ENCODE data around the gene ARFGAP3. TPM values are rescaled to one million over a fixed set of nuclear protein-coding genes. Genes with fewer than 3 reads are reported as not detected.

ARFGAP3 gene
- 59.6 TPM for total RNA-seq
- polyA plus RNA-seq: 33.1 TPM

GRCh38 chr22:42856865-42857704 lies at the start of gene ARFGAP3:
Gene ARFGAP3 (minus strand): TSS chr22:42857273. CDS start chr22:42857182, 91 bp downstream.
- Histone ChIP-seq H3K27ac (ENCODE audit: low read depth) (peak within 1 kb of the TSS; percentile 88), H3K4me3 (ENCODE audit: low read depth, low read length) (peak within 1 kb of the TSS; percentile 83), H3K4me1 (ENCODE audit: insufficient read depth) (no peaks in the 10 kb centered on the region), H3K36me3 (ENCODE audit: insufficient read depth) (peaks cover 2% of the 10 kb centered on the region)
- WGBS: 5% methylated on average over 111 of the region's 111 CpGs
- peak; percentile 71 for DNase-seq (ENCODE audit: extremely low spot score)

- no peak for DNase-seq (ENCODE audit: extremely low spot score)
- Histone ChIP-seq H3K4me3 (ENCODE audit: low read depth, low read length) (no peak overlapping the region), H3K4me1 (ENCODE audit: insufficient read depth) (no peaks in the 10 kb centered on the region), H3K27ac (ENCODE audit: low read depth) (no peak overlapping the region), H3K36me3 (ENCODE audit: insufficient read depth) (no peaks in the 10 kb centered on the region)
- WGBS: 69% methylated on average over 5 of the region's 5 CpGs
Measured at GRCh38 chr22:42905702-42906183, 48.7 kb upstream of the ARFGAP3 start.

- H3K4me1 ChIP-seq (ENCODE audit: insufficient read depth): no peaks in the 10 kb centered on the region
- no peak overlapping the region for H3K4me3 ChIP-seq (ENCODE audit: low read depth, low read length)
- DNase-seq (ENCODE audit: extremely low spot score): no peak
- 89% methylated on average over 13 of the region's 13 CpGs for WGBS
- no peak overlapping the region for H3K27ac ChIP-seq (ENCODE audit: low read depth)
- no peaks in the 10 kb centered on the region for H3K36me3 ChIP-seq (ENCODE audit: insufficient read depth)
Measured at GRCh38 chr22:42905217-42905616, 48.1 kb upstream of the ARFGAP3 start.

- Histone ChIP-seq H3K27ac (ENCODE audit: low read depth) (no peak overlapping the region), H3K4me3 (ENCODE audit: low read depth, low read length) (no peak overlapping the region), H3K36me3 (ENCODE audit: insufficient read depth) (no peaks in the 10 kb centered on the region), H3K4me1 (ENCODE audit: insufficient read depth) (no peaks in the 10 kb centered on the region)
- DNase-seq (ENCODE audit: extremely low spot score): no peak
- WGBS: 89% methylated on average over 12 of the region's 12 CpGs
Measured at GRCh38 chr22:42904050-42904449, 47.0 kb upstream of the ARFGAP3 start.

GRCh38 chr22:42902875-42903510 lies 45.9 kb upstream of the ARFGAP3 start:
- peak overlapping the region; percentile 11 for H3K27ac ChIP-seq (ENCODE audit: low read depth)
- no peaks in the 10 kb centered on the region for H3K36me3 ChIP-seq (ENCODE audit: insufficient read depth)
- H3K4me3 ChIP-seq (ENCODE audit: low read depth, low read length): no peak overlapping the region
- H3K4me1 ChIP-seq (ENCODE audit: insufficient read depth): no peaks in the 10 kb centered on the region
- DNase-seq (ENCODE audit: extremely low spot score): peak; percentile 39
- 41% methylated on average over 15 of the region's 15 CpGs for WGBS

GRCh38 chr22:42901790-42902508 lies 44.9 kb upstream of the ARFGAP3 start:
- Histone ChIP-seq H3K27ac (ENCODE audit: low read depth) (no peak overlapping the region), H3K4me1 (ENCODE audit: insufficient read depth) (no peaks in the 10 kb centered on the region), H3K4me3 (ENCODE audit: low read depth, low read length) (no peak overlapping the region), H3K36me3 (ENCODE audit: insufficient read depth) (no peaks in the 10 kb centered on the region)
- 86% methylated on average over 14 of the region's 14 CpGs for WGBS
- no peak for DNase-seq (ENCODE audit: extremely low spot score)

GRCh38 chr22:42897960-42898359 lies 40.9 kb upstream of the ARFGAP3 start:
- 94% methylated on average over 7 of the region's 7 CpGs for WGBS
- Histone ChIP-seq H3K36me3 (ENCODE audit: insufficient read depth) (no peaks in the 10 kb centered on the region), H3K27ac (ENCODE audit: low read depth) (no peak overlapping the region), H3K4me1 (ENCODE audit: insufficient read depth) (no peaks in the 10 kb centered on the region), H3K4me3 (ENCODE audit: low read depth, low read length) (no peak overlapping the region)
- no peak for DNase-seq (ENCODE audit: extremely low spot score)

GRCh38 chr22:42895541-42895981 lies 38.5 kb upstream of the ARFGAP3 start:
- DNase-seq (ENCODE audit: extremely low spot score): no peak
- Histone ChIP-seq H3K27ac (ENCODE audit: low read depth) (no peak overlapping the region), H3K36me3 (ENCODE audit: insufficient read depth) (no peaks in the 10 kb centered on the region), H3K4me3 (ENCODE audit: low read depth, low read length) (no peak overlapping the region), H3K4me1 (ENCODE audit: insufficient read depth) (no peaks in the 10 kb centered on the region)
- 75% methylated on average over 9 of the region's 9 CpGs for WGBS

GRCh38 chr22:42895087-42895486 lies 38.0 kb upstream of the ARFGAP3 start:
- no peak for DNase-seq (ENCODE audit: extremely low spot score)
- H3K4me3 ChIP-seq (ENCODE audit: low read depth, low read length): no peak overlapping the region
- no peak overlapping the region for H3K27ac ChIP-seq (ENCODE audit: low read depth)
- peaks cover 1% of the 10 kb centered on the region for H3K36me3 ChIP-seq (ENCODE audit: insufficient read depth)
- 51% methylated on average over 7 of the region's 7 CpGs for WGBS
- no peaks in the 10 kb centered on the region for H3K4me1 ChIP-seq (ENCODE audit: insufficient read depth)

GRCh38 chr22:42893371-42894150 lies 36.5 kb upstream of the ARFGAP3 start:
- Histone ChIP-seq H3K36me3 (ENCODE audit: insufficient read depth) (peaks cover 2% of the 10 kb centered on the region), H3K4me3 (ENCODE audit: low read depth, low read length) (no peak overlapping the region), H3K27ac (ENCODE audit: low read depth) (no peak overlapping the region), H3K4me1 (ENCODE audit: insufficient read depth) (no peaks in the 10 kb centered on the region)
- no peak for DNase-seq (ENCODE audit: extremely low spot score)
- 91% methylated on average over 25 of the region's 25 CpGs for WGBS

GRCh38 chr22:42892571-42893316 lies 35.7 kb upstream of the ARFGAP3 start:
- no peak for DNase-seq (ENCODE audit: extremely low spot score)
- H3K4me1 ChIP-seq (ENCODE audit: insufficient read depth): no peaks in the 10 kb centered on the region
- H3K36me3 ChIP-seq (ENCODE audit: insufficient read depth): peaks cover 2% of the 10 kb centered on the region
- H3K4me3 ChIP-seq (ENCODE audit: low read depth, low read length): no peak overlapping the region
- no peak overlapping the region for H3K27ac ChIP-seq (ENCODE audit: low read depth)
- WGBS: 76% methylated on average over 10 of the region's 10 CpGs

- peaks cover 2% of the 10 kb centered on the region for H3K36me3 ChIP-seq (ENCODE audit: insufficient read depth)
- no peak overlapping the region for H3K27ac ChIP-seq (ENCODE audit: low read depth)
- no peak for DNase-seq (ENCODE audit: extremely low spot score)
- no peak overlapping the region for H3K4me3 ChIP-seq (ENCODE audit: low read depth, low read length)
- WGBS: 85% methylated on average over 9 of the region's 9 CpGs
- H3K4me1 ChIP-seq (ENCODE audit: insufficient read depth): no peaks in the 10 kb centered on the region
Measured at GRCh38 chr22:42892156-42892555, 35.1 kb upstream of the ARFGAP3 start.
